Sciatic nerve (tissue), 2 donors: ENCODE results near the gene C3. TPM values are rescaled to one million over a fixed set of nuclear protein-coding genes. Genes with fewer than 3 reads are reported as not detected.
"Not testable (repeated sequence)": the region's sequence is repeated elsewhere in the genome, so short reads cannot be mapped to it uniquely, and the experiment has no call there.

Source experiments
- ATAC-seq: fragments of 200-7000 bp; cut with Tn5 transposase; one replicate; pipeline ENCODE4 v1.9.1; 2020; ENCODE audit warnings: mild to moderate bottlenecking, moderate library complexity
- DNase-seq: peaks from one replicate; pipeline ENCODE4 v3.0.0-alpha.2; 2020; ENCODE audit warnings: low spot score
- intact Hi-C: fragments of 100-400 bp; cut with DNase I; formaldehyde crosslinking; loops from one replicate; pipeline ENCODE4 v1.14.2; 2022
- microRNA-seq: library from miRNA; unstranded; fragments of <30 nt; microRNA quantifications from one replicate; pipeline ENCODE4 v1.2.0, GENCODE V29; 2020
- total RNA-seq: library from RNA; stranded (reverse); fragmentation: NEBNext Ultra II Directional; extraction: Animal tissue kit (Norgen Biotek cat#: 25700); gene quantifications from one replicate; pipeline ENCODE4 v1.2.1, GENCODE V29; 2021
- donor health status: DM: no; HTN: no; CAD: no.
- donor health status: DM: no; HTN: no; CAD: no.

The C3 gene
- total RNA-seq, 1 donor from 2014 or later, result 971 TPM

GRCh38 chr19:6651965-6652804 lies 68.3 kb downstream of the C3 start:
- no peak for ATAC-seq
- DNase-seq, result no peak
- intact Hi-C loops, result no loop called here

DNA sequence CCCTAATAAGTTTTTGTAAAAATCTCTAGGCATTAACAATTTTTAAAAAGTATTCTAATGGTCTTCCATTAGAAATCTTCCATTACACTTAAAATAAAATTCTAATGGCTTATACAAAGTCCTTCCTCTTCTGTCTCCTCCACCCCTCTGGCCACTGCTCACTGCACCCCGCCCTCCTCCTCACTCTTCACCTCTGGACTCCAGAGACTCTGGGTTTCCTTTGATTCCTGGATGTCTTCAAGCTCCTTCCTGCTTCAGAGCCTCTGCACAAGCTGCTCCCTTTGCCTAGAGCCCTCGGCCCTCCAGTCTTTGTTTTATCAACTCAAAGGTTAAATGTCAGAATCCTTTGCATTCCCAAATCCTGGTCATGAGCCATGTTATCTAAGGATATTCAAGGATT lies 71.3 kb downstream of the C3 start:
- DNase-seq (no peak), ATAC-seq (no peak)
- intact Hi-C loops, result no loop called here

- intact Hi-C loops, result no loop called here
- ATAC-seq, result no peak
- no peak for DNase-seq
Measured at GRCh38 chr19:6648141-6648715, 72.2 kb downstream of the C3 start.

DNA sequence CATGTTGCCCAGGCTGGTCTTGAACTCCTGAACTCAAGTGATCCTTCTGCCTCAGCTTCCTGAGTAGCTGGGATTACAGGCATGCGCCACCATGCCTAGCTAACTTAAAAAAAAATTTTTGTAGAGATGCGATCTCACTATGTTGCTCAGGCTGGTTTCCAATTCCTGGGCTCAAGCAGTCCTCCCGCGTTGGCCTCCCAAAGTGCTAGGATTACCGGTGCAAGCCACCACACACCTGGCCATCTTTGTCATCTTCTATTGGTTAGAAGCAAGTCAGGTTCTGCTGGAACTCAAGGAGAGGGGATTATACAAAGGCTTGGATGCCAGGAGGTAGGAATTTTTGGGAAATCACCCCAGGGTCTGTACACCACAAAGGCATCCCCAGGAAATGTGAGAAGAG lies 75.7 kb downstream of the C3 start:
- DNase-seq, result no peak
- ATAC-seq, result no peak
- intact Hi-C loops, result no loop called here

DNA sequence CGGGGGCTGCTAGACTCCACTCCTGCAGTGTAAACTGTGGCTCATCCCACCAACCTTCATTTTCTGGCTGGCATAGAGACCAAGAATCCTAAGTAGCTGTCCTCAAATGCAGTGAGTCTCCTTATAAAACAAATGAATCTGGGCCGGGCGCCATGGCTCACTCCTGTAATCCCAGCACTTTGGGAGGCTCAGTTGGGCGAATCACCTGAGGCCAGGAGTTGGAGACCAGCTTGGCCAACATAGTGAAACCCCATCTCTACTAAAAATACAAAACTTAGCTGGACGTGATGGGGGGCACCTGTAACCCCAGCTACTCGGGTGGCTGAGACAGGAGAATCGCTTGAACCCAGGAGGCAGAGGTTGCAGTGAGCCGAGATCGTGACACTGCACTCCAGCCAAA lies 80.1 kb downstream of the C3 start:
- DNase-seq, intact Hi-C loops, ATAC-seq: not testable (repeated sequence)

- ATAC-seq (no peak), DNase-seq (no peak)
- intact Hi-C loops, result no loop called here
Measured at GRCh38 chr19:6639439-6639838, 81.0 kb downstream of the C3 start.

DNA sequence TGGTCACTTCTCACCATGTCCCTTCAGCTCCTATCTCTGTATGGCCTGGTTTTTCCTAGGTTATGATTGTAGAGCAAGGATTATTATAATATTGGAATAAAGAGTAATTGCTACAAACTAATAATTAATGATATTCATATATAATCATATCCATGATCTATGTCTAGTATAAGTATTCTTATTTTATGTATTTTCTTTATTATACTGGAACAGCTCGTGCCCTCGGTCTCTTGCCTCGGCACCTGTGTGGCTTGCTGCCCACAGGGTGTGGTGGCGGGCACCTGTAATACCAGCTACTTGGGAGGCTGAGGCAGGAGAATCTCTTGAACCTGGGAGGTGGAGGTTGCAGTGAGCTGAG lies 87.0 kb downstream of the C3 start:
- not testable (repeated sequence) for ATAC-seq, DNase-seq
- intact Hi-C loops, result loop anchor here (2.0 kb wide), 1 partner anchor 117 kb away; no protein-coding TSS in a partner anchor

DNA sequence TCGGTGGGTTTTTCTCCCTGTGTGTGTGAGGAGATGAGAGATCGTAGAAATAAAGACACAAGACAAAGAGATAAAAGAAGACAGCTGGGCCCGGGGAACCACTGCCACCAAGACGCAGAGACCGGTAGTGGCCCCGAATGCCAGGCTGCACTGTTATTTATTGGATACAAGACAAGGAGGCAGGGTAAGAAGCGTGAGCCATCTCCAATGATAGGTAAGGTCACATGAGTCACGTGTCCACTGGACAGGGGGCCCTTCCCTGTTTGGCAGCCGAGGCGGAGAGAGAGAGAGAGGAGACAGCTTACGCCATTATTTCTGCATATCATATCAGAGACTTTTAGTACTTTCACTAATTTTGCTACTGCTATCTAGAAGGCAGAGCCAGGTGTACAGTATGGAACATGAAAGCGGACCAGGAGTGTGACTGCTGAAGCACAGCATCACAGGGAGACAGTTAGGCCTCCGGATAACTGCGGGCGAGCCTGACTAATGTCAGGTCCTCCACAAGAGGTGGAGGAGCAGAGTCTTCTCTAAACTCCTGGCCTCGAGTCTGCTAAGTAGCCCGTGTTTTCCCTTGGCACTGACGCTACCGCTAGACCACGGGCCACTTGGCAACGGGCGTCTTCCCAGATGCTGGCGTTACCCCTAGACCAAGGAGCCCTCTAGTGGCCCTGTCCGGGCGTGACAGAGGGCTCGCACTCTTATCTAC lies 87.5 kb downstream of the C3 start:
- intact Hi-C loops, result loop anchor here (2.0 kb wide), 1 partner anchor 116 kb away; no protein-coding TSS in a partner anchor
- DNase-seq, result peak; percentile 82
- ATAC-seq, result peak; percentile 61

DNA sequence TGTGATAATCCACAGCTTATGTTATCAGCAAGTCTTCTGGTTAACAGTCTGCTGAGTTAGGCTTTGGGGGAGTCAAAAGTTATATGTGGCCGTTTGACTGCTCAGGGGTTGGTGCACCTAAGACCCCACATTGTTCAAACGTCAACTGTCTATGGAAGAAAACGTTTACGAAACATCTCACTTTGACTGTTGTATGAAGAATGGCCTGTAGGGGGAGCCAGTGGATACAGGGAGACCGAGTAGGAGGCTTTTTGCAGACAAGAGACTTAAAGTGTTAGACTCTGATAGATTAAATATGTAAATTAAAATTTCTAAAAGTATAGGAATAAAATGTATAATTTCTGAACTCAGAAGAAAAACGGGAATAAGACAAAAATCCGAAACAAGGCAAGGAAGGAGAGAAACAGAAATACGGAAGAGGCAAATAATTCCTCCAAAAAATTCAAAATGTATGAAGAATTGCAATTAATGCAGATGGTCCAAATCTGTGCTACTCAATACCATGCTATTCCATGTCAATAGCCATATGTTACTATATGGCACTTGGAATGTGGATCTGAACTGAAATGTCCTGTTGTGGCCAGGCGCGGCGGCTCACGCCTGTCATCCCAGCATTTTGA lies 88.3 kb downstream of the C3 start:
- peak; percentile 77 for ATAC-seq
- DNase-seq, result peak; percentile 79
- intact Hi-C loops, result loop anchor here (2.0 kb wide), 1 partner anchor 115 kb away; no protein-coding TSS in a partner anchor

Small RNAs within 50 kb of the gene (microRNA-seq; reads per million reads assigned to microRNA genes)
- not detected for gene MIR6791

Other genes starting within 250 kb of the C3 start
- gene DENND1C, start 238.9 kb downstream of the C3 start, total RNA-seq, result 5.5 TPM
- 47.8 TPM for gene TUBB4A, start 218.3 kb downstream of the C3 start, total RNA-seq
- gene TNFSF9, start 189.6 kb downstream of the C3 start, total RNA-seq, result 0.62 TPM
- not detected for gene CD70, start 129.5 kb downstream of the C3 start, total RNA-seq
- gene TNFSF14, start 50.5 kb downstream of the C3 start, total RNA-seq, result 9.8 TPM
- gene GPR108, start 16.9 kb upstream of the C3 start, total RNA-seq, result 64.1 TPM
- gene TRIP10, start 19.0 kb upstream of the C3 start, total RNA-seq, result 131 TPM
- 0.45 TPM for gene SH2D3A, start 46.8 kb upstream of the C3 start, total RNA-seq
- gene VAV1, start 52.1 kb upstream of the C3 start, total RNA-seq, result 12.7 TPM
- 1.8 TPM for gene ADGRE1, start 166.9 kb upstream of the C3 start, total RNA-seq